H1 (cell line): Measurements from ENCODE around the gene ISL2. TPM values are rescaled to one million over a fixed set of nuclear protein-coding genes. Genes with fewer than 3 reads are reported as not detected.

Experiments
- CTCF ChIA-PET: fragments of 300-600 bp; sonication (Branson Sonifier 250); formaldehyde crosslinking; loops from one replicate; lab custom pipeline; 2021; ENCODE audit not compliant: partially characterized antibody; lab: Charles Lee
- POLR2A ChIA-PET: fragments of 300-600 bp; sonication (Branson Sonifier 250); formaldehyde crosslinking; loops from one replicate; lab custom pipeline; 2021; ENCODE audit warnings: inconsistent platforms; ENCODE audit not compliant: partially characterized antibody; lab: Charles Lee
- DNase-seq, 2 experiments: peaks; one replicate each; pipeline versions ENCODE4 v3.0.0 to v3.0.0-alpha.2; 2010 to 2022; ENCODE audit warnings: low spot score in 2 of 2, low read depth in 1 of 2, mixed read lengths in 1 of 2
- FAIRE-seq: peaks from 2 replicates; lab custom pipeline; 2011; peaks lifted over from hg19 to GRCh38; lab: Jason Lieb, UNC
- H2AFZ ChIP-seq: 2 replicates; pipeline ENCODE4 v1.8.1; 2012; ENCODE audit warnings: low read length, inconsistent platforms
- H2AK5ac ChIP-seq: 2 replicates; pipeline ENCODE4 v1.6.1; 2013; ENCODE audit warnings: low read depth, low read length
- H2BK120ac ChIP-seq: replicated peaks from 2 replicates; pipeline ENCODE3; 2013; ENCODE audit warnings: low read depth, low read length, inconsistent platforms
- H2BK12ac ChIP-seq: 2 replicates; pipeline ENCODE4 v1.6.1; 2013; ENCODE audit warnings: low read depth, low read length
- H2BK15ac ChIP-seq: 2 replicates; pipeline ENCODE4 v1.6.1; 2013; ENCODE audit warnings: low read length
- H2BK20ac ChIP-seq: 2 replicates; pipeline ENCODE4 v1.6.1; 2013; ENCODE audit warnings: low read length
- H2BK5ac ChIP-seq: 2 replicates; pipeline ENCODE4 v1.6.1; 2013; ENCODE audit warnings: low read depth, low read length
- H3K14ac ChIP-seq: 2 replicates; pipeline ENCODE4 v1.6.1; 2013; ENCODE audit warnings: inconsistent platforms; ENCODE audit not compliant: insufficient read length
- H3K18ac ChIP-seq: 2 replicates; pipeline ENCODE4 v1.6.1; 2013; ENCODE audit warnings: low read length; ENCODE audit errors: extremely low read depth
- H3K23ac ChIP-seq: 2 replicates; pipeline ENCODE4 v1.6.1; 2013; ENCODE audit warnings: inconsistent platforms; ENCODE audit not compliant: insufficient read length
- H3K23me2 ChIP-seq: 2 replicates; pipeline ENCODE4 v1.6.1; 2013; ENCODE audit warnings: low read depth, low read length
- H3K27ac ChIP-seq: 2 replicates; pipeline ENCODE4 v1.6.1; 2011; ENCODE audit warnings: low read depth, low read length, inconsistent platforms
- H3K27me3 ChIP-seq, 4 experiments: replicated peaks in 1 of 4; 1 replicate in 1 of 4; 2 replicates in 3 of 4; pipeline versions ENCODE4 v1.6.1 to v1.8.1; 2011 to 2013; ENCODE audit warnings: low read length in 3 of 4, mild to moderate bottlenecking in 3 of 4, inconsistent platforms in 2 of 4, mixed read lengths in 2 of 4, moderate library complexity in 1 of 4; ENCODE audit not compliant: control insufficient read depth in 3 of 4, insufficient read depth in 3 of 4; ENCODE audit errors: extremely low read depth in 1 of 4
- H3K36me3 ChIP-seq, 4 experiments: 2 replicates each; pipeline versions ENCODE4 v1.6.1 to v1.8.1; 2011 to 2013; ENCODE audit warnings: mild to moderate bottlenecking in 4 of 4, low read length in 3 of 4, moderate library complexity in 2 of 4, control low read depth in 1 of 4, inconsistent platforms in 1 of 4; ENCODE audit not compliant: insufficient read depth in 4 of 4, control insufficient read depth in 2 of 4
- H3K4ac ChIP-seq: replicated peaks from 2 replicates; pipeline ENCODE3; 2013; ENCODE audit warnings: low read length, low read depth, mixed read lengths, inconsistent platforms; ENCODE audit not compliant: insufficient read length
- H3K4me1 ChIP-seq, 4 experiments: replicated peaks in 1 of 4; 1 replicate in 1 of 4; 2 replicates in 3 of 4; pipeline versions ENCODE4 v1.6.1 to v1.8.1; 2011 to 2013; ENCODE audit warnings: low read length in 3 of 4, inconsistent platforms in 2 of 4, mixed read lengths in 1 of 4; ENCODE audit not compliant: insufficient read depth in 4 of 4, control insufficient read depth in 3 of 4
- H3K4me2 ChIP-seq, 2 experiments: 2 replicates each; pipeline versions ENCODE4 v1.6.1 to v1.8.1; 2011 to 2013; ENCODE audit warnings: low read depth in 2 of 2, low read length in 2 of 2, control low read depth in 1 of 2, inconsistent platforms in 1 of 2, mild to moderate bottlenecking in 1 of 2; ENCODE audit not compliant: insufficient read depth in 1 of 2
- H3K4me3 ChIP-seq, 4 experiments: fragments of 200-600, 300-600 bp in 1 of 4; sonication (generic), shearing (Covaris generic), sonication (Bioruptor Twin) in 1 of 4; 2 replicates each; pipeline versions ENCODE4 v1.5.1 to v1.8.1; 2011 to 2016; ENCODE audit warnings: low read length in 4 of 4, low read depth in 3 of 4, control low read depth in 2 of 4, inconsistent platforms in 2 of 4, mild to moderate bottlenecking in 2 of 4, mixed read lengths in 1 of 4, moderate library complexity in 1 of 4; ENCODE audit not compliant: insufficient read depth in 2 of 4; ENCODE audit errors: extremely low read depth in 1 of 4
- H3K56ac ChIP-seq: replicated peaks from 2 replicates; pipeline ENCODE3; 2013; ENCODE audit warnings: low read depth, mild to moderate bottlenecking, mixed read lengths, low read length, inconsistent platforms; ENCODE audit not compliant: insufficient read length
- H3K79me1 ChIP-seq: 2 replicates; pipeline ENCODE4 v1.6.1; 2013; ENCODE audit warnings: low read depth, low read length, control low read depth
- H3K79me2 ChIP-seq, 2 experiments: 2 replicates each; pipeline versions ENCODE4 v1.6.1 to v1.8.1; 2012 to 2013; ENCODE audit warnings: low read length in 2 of 2, mild to moderate bottlenecking in 2 of 2, inconsistent platforms in 1 of 2; ENCODE audit not compliant: insufficient read depth in 2 of 2, control insufficient read depth in 1 of 2
- H3K9ac ChIP-seq, 4 experiments: replicated peaks in 1 of 4; 1 replicate in 1 of 4; 2 replicates in 3 of 4; pipeline versions ENCODE4 v1.6.1 to v1.8.1; 2011 to 2013; ENCODE audit warnings: low read depth in 3 of 4, low read length in 3 of 4, control low read depth in 2 of 4, mild to moderate bottlenecking in 2 of 4, moderate library complexity in 2 of 4, inconsistent platforms in 1 of 4; ENCODE audit errors: extremely low read depth in 1 of 4
- H3K9me3 ChIP-seq, 2 experiments: 2 replicates each; pipeline versions ENCODE4 v1.6.1 to v1.8.1; 2012 to 2013; ENCODE audit warnings: mild to moderate bottlenecking in 2 of 2, moderate library complexity in 2 of 2, control low read depth in 1 of 2, inconsistent platforms in 1 of 2, low read depth in 1 of 2, low read length in 1 of 2, mixed read lengths in 1 of 2; ENCODE audit not compliant: insufficient read depth in 2 of 2
- H4K20me1 ChIP-seq, 2 experiments: replicated peaks in 1 of 2; 2 replicates each; pipeline versions ENCODE3 to v1.8.1; 2011 to 2013; ENCODE audit warnings: inconsistent platforms in 2 of 2, low read length in 2 of 2, mild to moderate bottlenecking in 1 of 2; ENCODE audit not compliant: insufficient read depth in 2 of 2, control insufficient read depth in 1 of 2
- H4K5ac ChIP-seq: 2 replicates; pipeline ENCODE4 v1.6.1; 2013; ENCODE audit warnings: low read length, low read depth, mixed read lengths, inconsistent platforms; ENCODE audit not compliant: insufficient read length
- H4K8ac ChIP-seq: 2 replicates; pipeline ENCODE4 v1.8.0; 2013; ENCODE audit warnings: mild to moderate bottlenecking, moderate library complexity, low read length, inconsistent platforms; ENCODE audit not compliant: insufficient read depth; ENCODE audit errors: extremely low read depth
- H4K91ac ChIP-seq: replicated peaks from 2 replicates; pipeline ENCODE3; 2013; ENCODE audit warnings: low read length, mixed read lengths, inconsistent platforms; ENCODE audit not compliant: insufficient read length
- ATF3 ChIP-seq: IDR thresholded peaks from 2 replicates; pipeline ENCODE4 v1.6.1; 2011; ENCODE audit warnings: low read depth, mild to moderate bottlenecking, low read length; ENCODE audit not compliant: insufficient read depth
- CHD1 ChIP-seq: IDR thresholded peaks from 2 replicates; pipeline ENCODE4 v1.6.1; 2012; ENCODE audit warnings: low read depth, low read length, improper control_type of control experiment
- SIN3A ChIP-seq, 2 experiments: IDR thresholded peaks in 1 of 2; conservative IDR thresholded peaks in 1 of 2; 2 replicates each; pipeline ENCODE4 v1.6.1; 2011 to 2012; ENCODE audit warnings: low read length in 2 of 2, improper control_type of control experiment in 1 of 2, low read depth in 1 of 2, mild to moderate bottlenecking in 1 of 2
- SIX5 ChIP-seq: IDR thresholded peaks from 2 replicates; pipeline ENCODE4 v1.6.1; 2011; ENCODE audit warnings: mild to moderate bottlenecking, low read depth, low read length
- SP1 ChIP-seq: IDR thresholded peaks from 2 replicates; pipeline ENCODE4 v1.6.1; 2011; ENCODE audit warnings: low read depth, low read length
- WGBS, 2 experiments: shearing (Covaris generic) in 1 of 2; methylation state at CpG; one replicate each; pipeline versions ENCODE4 v1.1.6 to v1.1.7; 2013 to 2015; ENCODE audit warnings: low lambda C conversion rate in 2 of 2, mixed read lengths in 2 of 2, inconsistent platforms in 1 of 2, low coverage in 1 of 2, missing lambda C conversion rate in 1 of 2; ENCODE audit not compliant: insufficient replicate concordance in 2 of 2, insufficient coverage in 1 of 2, insufficient read length in 1 of 2; ENCODE audit errors: extremely low coverage in 1 of 2, missing lambda C conversion rate in 1 of 2; 5-methylcytosine and 5-hydroxymethylcytosine counted together
- polyA plus RNA-seq, 7 experiments: library from polyadenylated mRNA; depleted of rRNA in 3 of 7; stranded (reverse) in 5 of 7; unstranded in 2 of 7; fragments of >200 nt in 5 of 7; fragments of 200-250 nt in 2 of 7; gene quantifications; 1 replicate in 5 of 7; 2 replicates in 1 of 7; 4 replicates in 1 of 7; pipeline versions ENCODE4 v1.2.1 to v1.2.3, GENCODE V29; 2011 to 2013; ENCODE audit warnings: missing spikeins in 2 of 7, mixed read lengths in 2 of 7
- total RNA-seq: library from RNA; stranded (reverse); fragmentation: NEBNext Ultra II Directional; extraction: Animal tissue kit (Norgen Biotek cat#: 25700); gene quantifications from 2 replicates; pipeline ENCODE4 v1.2.1, GENCODE V29; 2021

The ISL2 gene
- total and polyA plus RNA-seq, 2 of the 8 experiments (the other 6 are each of a cell fraction or from before 2014, with no cell fraction given): 0.32 to 0.99 TPM

DNA sequence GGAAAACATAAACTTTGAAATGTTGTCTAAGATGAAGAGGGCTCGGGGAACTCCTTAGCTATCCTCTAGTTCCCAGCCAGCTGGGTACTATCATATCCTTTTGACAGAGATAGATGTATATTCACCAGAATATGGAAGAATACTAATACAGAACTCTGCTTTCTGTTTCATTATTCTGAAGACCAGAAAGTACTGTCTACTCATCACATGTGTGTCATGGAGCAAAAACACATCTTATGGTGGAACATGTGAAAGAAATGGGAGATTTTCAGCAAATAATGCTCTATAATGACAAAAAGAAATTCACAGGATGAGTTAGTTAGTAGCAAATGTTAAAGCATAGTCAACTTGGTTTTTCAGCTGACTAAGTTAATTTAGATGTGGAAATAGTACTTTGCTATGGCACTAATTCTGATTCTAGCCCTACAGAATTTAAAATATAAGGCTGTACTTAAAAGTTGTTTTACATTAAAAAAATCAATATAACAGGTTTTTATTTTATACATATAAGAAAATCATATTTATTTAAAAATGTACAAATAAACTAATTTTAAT lies 16.5 kb downstream of the ISL2 start:
- no peak overlapping the region for H4K5ac ChIP-seq
- H2AK5ac ChIP-seq: no peak overlapping the region
- DNase-seq (no peak), FAIRE-seq (no peak)
- no peak overlapping the region for H2BK12ac ChIP-seq
- no peaks in the 10 kb centered on the region for H3K9me3 ChIP-seq
- no peak overlapping the region for H2BK20ac ChIP-seq
- H3K79me2 ChIP-seq: no peaks in the 10 kb centered on the region
- no peak overlapping the region for H2BK5ac ChIP-seq
- no peaks in the 10 kb centered on the region for H4K20me1 ChIP-seq
- H3K79me1 ChIP-seq: no peaks in the 10 kb centered on the region
- no peak overlapping the region for H3K9ac ChIP-seq
- H3K4me2 ChIP-seq: no peak overlapping the region
- H3K36me3 ChIP-seq: no peaks in the 10 kb centered on the region
- no peaks in the 10 kb centered on the region; the same call in 1 of the 2 replicates for H3K23me2 ChIP-seq
- no peak overlapping the region for H3K4ac ChIP-seq
- no peak overlapping the region for H4K8ac ChIP-seq
- CTCF ChIA-PET: interaction anchor here (1.0 to 1.1 kb wide), 2 partner anchors 8 to 117 kb away, joined by 3 to 5 read pairs; no protein-coding TSS in a partner anchor
- H2BK15ac ChIP-seq: no peak overlapping the region
- no peak overlapping the region for H3K4me3 ChIP-seq
- no peak overlapping the region for H3K14ac ChIP-seq
- TF ChIP-seq CHD1 (no peak), ATF3 (no peak), SP1 (no peak), SIN3A (conservative IDR thresholded peaks at IDR 0.05 in 1 of 2, IDR thresholded peaks at IDR 0.05 in 1 of 2; ENCODE audit: low read depth in 1 of 2, low read length in 2 of 2) (no peak), SIX5 (no peak)
- no peak overlapping the region for H2AFZ ChIP-seq
- no peak overlapping the region for H3K23ac ChIP-seq
- H3K56ac ChIP-seq: no peak overlapping the region
- H2BK120ac ChIP-seq: no peak overlapping the region
- H3K18ac ChIP-seq: no peak overlapping the region
- no peak overlapping the region for H4K91ac ChIP-seq
- POLR2A ChIA-PET: no interaction called here
- H3K27me3 ChIP-seq: peaks cover 5 to 19% (median 10%) of the 10 kb centered on the region in 4 experiments
- no peaks in the 10 kb centered on the region; a peak in 1 of 7 replicates for H3K4me1 ChIP-seq
- WGBS, 2 experiments: 90% methylated on average over 1 of the region's 1 CpG; no CpG with 5 or more reads in 1 of the 2 experiments
- H3K27ac ChIP-seq: no peak overlapping the region
